Fibroblast of lung (primary cell): ENCODE results near the gene MATN1. TPM values are rescaled to one million over a fixed set of nuclear protein-coding genes. Genes with fewer than 3 reads are reported as not detected.

Experiments used
- DNase-seq, 2 donors: peaks; one replicate each; pipeline versions ENCODE4 v3.0.0 to v3.0.0-alpha.2; 2010; ENCODE audit warnings: low read depth in 2 of 2
- H2AFZ ChIP-seq: 2 replicates; pipeline ENCODE4 v1.5.1; 2012; ENCODE audit warnings: low read length, control low read depth, inconsistent platforms
- H3K27ac ChIP-seq: 2 replicates; pipeline ENCODE4 v1.5.1; 2011; ENCODE audit warnings: low read length, control low read depth; ENCODE audit not compliant: insufficient read depth
- H3K27me3 ChIP-seq: 2 replicates; pipeline ENCODE4 v1.5.1; 2011; ENCODE audit warnings: mild to moderate bottlenecking, low read length; ENCODE audit not compliant: control insufficient read depth, insufficient read depth
- H3K36me3 ChIP-seq: 2 replicates; pipeline ENCODE4 v1.5.1; 2011; ENCODE audit warnings: low read length; ENCODE audit not compliant: control insufficient read depth, insufficient read depth
- H3K4me1 ChIP-seq: 2 replicates; pipeline ENCODE4 v1.5.1; 2011; ENCODE audit warnings: low read length; ENCODE audit not compliant: control insufficient read depth, insufficient read depth; ENCODE audit errors: extremely low read depth
- H3K4me2 ChIP-seq: 2 replicates; pipeline ENCODE4 v1.5.1; 2011; ENCODE audit warnings: low read length, control low read depth; ENCODE audit not compliant: insufficient read depth; ENCODE audit errors: extremely low read depth
- H3K4me3 ChIP-seq, 4 experiments: fragments of 200-600 bp in 1 of 4; sonication (generic) in 1 of 4; replicated peaks in 1 of 4; 2 replicates each; pipeline ENCODE4 v1.5.1; 2011 to 2016; ENCODE audit warnings: low read length in 4 of 4, low read depth in 3 of 4, mild to moderate bottlenecking in 3 of 4, control low read depth in 2 of 4, inconsistent platforms in 1 of 4, mixed read lengths in 1 of 4; ENCODE audit not compliant: insufficient read depth in 1 of 4; ENCODE audit errors: control extremely low read depth in 1 of 4
- H3K79me2 ChIP-seq: 2 replicates; pipeline ENCODE4 v1.5.1; 2012; ENCODE audit warnings: mild to moderate bottlenecking, low read length, inconsistent platforms; ENCODE audit not compliant: control insufficient read depth, insufficient read depth
- H3K9ac ChIP-seq: 2 replicates; pipeline ENCODE4 v1.5.1; 2011; ENCODE audit warnings: mild to moderate bottlenecking, low read length, control low read depth; ENCODE audit not compliant: insufficient read depth
- H3K9me3 ChIP-seq: 2 replicates; pipeline ENCODE4 v1.5.1; 2012; ENCODE audit warnings: low read depth, low read length; ENCODE audit not compliant: control insufficient read depth, insufficient read depth
- H4K20me1 ChIP-seq: 2 replicates; pipeline ENCODE4 v1.5.1; 2011; ENCODE audit warnings: low read length; ENCODE audit not compliant: control insufficient read depth, insufficient read depth; ENCODE audit errors: extremely low read depth
- EZH2 ChIP-seq: IDR thresholded peaks from 2 replicates; pipeline ENCODE4 v1.5.1; 2012; ENCODE audit warnings: low read length, control low read depth, mild to moderate bottlenecking; ENCODE audit errors: missing control alignments
- polyA plus RNA-seq, 2 donors: library from polyadenylated mRNA; depleted of rRNA in 1 of 2; stranded (reverse) in 1 of 2; unstranded in 1 of 2; fragments of >200 nt; gene quantifications; 2 replicates each; pipeline ENCODE4 v1.2.1, GENCODE V29; 2011 to 2012; ENCODE audit warnings: missing spikeins in 1 of 2
- total RNA-seq: library from RNA; depleted of rRNA; stranded (reverse); fragments of >200 nt; gene quantifications from 2 replicates; pipeline ENCODE4 v1.2.1, GENCODE V29; 2014
- TF ChIP-seq, protein P1 (sequence below), 2 donors: IDR thresholded peaks in 1 of 2; conservative IDR thresholded peaks in 1 of 2; 1 replicate in 1 of 2; 2 replicates in 1 of 2; pipeline ENCODE4 v1.5.1; 2011 to 2012; ENCODE audit warnings: low read length in 2 of 2, control low read depth in 1 of 2, inconsistent platforms in 1 of 2, low read depth in 1 of 2, mild to moderate bottlenecking in 1 of 2

MATN1 gene
- total and polyA plus RNA-seq, 2 donors (not counting 1 experiment from before 2014, with no cell fraction given) = not detected

DNA sequence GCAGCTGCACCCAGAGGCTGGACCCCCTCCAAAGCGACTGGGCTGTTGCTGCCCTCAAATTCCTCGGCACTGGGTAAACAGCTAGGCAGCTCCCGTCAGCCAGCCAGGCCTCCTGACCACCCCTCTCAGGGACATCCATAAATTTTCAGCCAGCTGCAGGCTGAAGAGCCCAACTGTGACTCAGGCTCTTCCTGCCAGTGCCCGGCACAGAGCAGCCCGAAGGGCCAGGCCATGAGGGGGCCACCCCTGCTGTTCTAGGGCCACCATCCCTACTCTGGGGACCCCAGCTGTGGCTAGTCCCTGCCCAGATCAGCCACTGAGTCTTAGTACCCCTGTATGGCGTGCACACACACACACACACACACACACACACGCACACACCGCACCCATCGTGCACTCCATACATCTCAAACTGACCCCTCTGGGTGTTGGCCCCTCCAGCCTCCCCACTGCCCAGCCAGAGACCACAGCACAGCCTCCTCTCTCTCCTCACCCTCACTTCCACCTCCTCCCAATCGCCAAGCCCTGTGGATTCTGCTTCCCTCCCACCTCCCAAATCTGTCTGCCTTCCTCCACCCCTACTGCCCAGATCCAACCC, 40.4 kb upstream of the MATN1 start:
- TF ChIP-seq EZH2 = no peak
- TF ChIP-seq, protein P1, sequence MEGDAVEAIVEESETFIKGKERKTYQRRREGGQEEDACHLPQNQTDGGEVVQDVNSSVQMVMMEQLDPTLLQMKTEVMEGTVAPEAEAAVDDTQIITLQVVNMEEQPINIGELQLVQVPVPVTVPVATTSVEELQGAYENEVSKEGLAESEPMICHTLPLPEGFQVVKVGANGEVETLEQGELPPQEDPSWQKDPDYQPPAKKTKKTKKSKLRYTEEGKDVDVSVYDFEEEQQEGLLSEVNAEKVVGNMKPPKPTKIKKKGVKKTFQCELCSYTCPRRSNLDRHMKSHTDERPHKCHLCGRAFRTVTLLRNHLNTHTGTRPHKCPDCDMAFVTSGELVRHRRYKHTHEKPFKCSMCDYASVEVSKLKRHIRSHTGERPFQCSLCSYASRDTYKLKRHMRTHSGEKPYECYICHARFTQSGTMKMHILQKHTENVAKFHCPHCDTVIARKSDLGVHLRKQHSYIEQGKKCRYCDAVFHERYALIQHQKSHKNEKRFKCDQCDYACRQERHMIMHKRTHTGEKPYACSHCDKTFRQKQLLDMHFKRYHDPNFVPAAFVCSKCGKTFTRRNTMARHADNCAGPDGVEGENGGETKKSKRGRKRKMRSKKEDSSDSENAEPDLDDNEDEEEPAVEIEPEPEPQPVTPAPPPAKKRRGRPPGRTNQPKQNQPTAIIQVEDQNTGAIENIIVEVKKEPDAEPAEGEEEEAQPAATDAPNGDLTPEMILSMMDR (conservative IDR thresholded peaks at IDR 0.05 in 1 of 2, IDR thresholded peaks at IDR 0.05 in 1 of 2; ENCODE audit: low read depth in 1 of 2, low read length in 2 of 2) = no peak
- Histone ChIP-seq H3K4me1 (no peaks in the 10 kb centered on the region), H3K27ac (no peak overlapping the region), H3K9ac (no peak overlapping the region), H2AFZ (no peak overlapping the region), H4K20me1 (no peaks in the 10 kb centered on the region), H3K9me3 (no peaks in the 10 kb centered on the region), H3K36me3 (no peaks in the 10 kb centered on the region), H3K4me3 (no peak overlapping the region), H3K27me3 (peaks cover 4% of the 10 kb centered on the region), H3K4me2 (no peak overlapping the region), H3K79me2 (no peaks in the 10 kb centered on the region)
- DNase-seq = peak; percentile 45 to 73

DNA sequence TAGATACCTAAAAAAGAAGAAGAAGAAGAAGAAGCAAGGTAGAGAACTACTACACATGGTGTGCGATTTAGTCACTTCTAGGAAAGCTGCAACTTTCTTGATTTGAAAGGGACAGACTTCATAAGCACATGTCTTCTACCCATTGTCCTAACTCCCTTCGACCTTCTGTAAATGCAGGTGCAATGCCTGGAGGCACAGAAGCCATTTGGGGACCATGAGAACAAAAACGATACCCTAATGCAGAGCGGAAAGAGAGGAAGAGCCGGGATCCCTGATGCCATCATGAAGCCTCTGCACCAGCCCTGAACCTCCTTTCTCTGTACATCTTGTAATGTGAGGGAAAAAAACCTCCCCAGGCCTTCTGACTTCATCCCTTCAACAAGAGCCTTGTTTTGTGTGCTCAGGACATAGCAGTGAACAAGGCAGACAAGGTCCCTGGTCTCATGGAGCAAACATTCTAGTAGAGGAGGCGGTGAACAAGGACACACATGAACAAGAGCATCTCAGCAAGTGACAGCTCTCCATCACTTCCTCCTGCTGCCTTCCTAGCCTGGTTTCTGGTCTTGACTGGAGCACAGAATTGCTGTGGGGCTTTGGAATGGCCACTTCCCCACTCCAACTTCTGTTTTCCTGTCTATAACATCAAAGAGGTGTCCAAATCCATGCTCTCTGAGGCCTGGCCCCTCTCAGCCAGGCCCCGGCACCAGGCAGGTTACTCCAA, 39.7 kb upstream of the MATN1 start:
- no peak for DNase-seq
- Histone ChIP-seq H3K79me2 (no peaks in the 10 kb centered on the region), H3K9ac (no peak overlapping the region), H3K36me3 (no peaks in the 10 kb centered on the region), H3K27me3 (peaks cover 4% of the 10 kb centered on the region), H4K20me1 (no peaks in the 10 kb centered on the region), H3K4me2 (no peak overlapping the region), H3K27ac (no peak overlapping the region), H3K9me3 (no peaks in the 10 kb centered on the region), H3K4me1 (no peaks in the 10 kb centered on the region), H3K4me3 (no peak overlapping the region), H2AFZ (no peak overlapping the region)
- TF ChIP-seq, protein P1 (conservative IDR thresholded peaks at IDR 0.05 in 1 of 2, IDR thresholded peaks at IDR 0.05 in 1 of 2; ENCODE audit: low read depth in 1 of 2, low read length in 2 of 2) = no peak
- no peak for TF ChIP-seq EZH2

GRCh38 chr1:30762152-30762929, 39.0 kb upstream of the MATN1 start:
- Histone ChIP-seq H3K27ac (no peak overlapping the region), H3K4me3 (no peak overlapping the region), H4K20me1 (no peaks in the 10 kb centered on the region), H3K27me3 (peaks cover 4% of the 10 kb centered on the region), H2AFZ (no peak overlapping the region), H3K4me1 (peaks cover 2% of the 10 kb centered on the region), H3K79me2 (no peaks in the 10 kb centered on the region), H3K9me3 (no peaks in the 10 kb centered on the region), H3K36me3 (no peaks in the 10 kb centered on the region), H3K9ac (no peak overlapping the region), H3K4me2 (no peak overlapping the region)
- TF ChIP-seq EZH2 = no peak
- TF ChIP-seq, protein P1 (conservative IDR thresholded peaks at IDR 0.05 in 1 of 2, IDR thresholded peaks at IDR 0.05 in 1 of 2; ENCODE audit: low read depth in 1 of 2, low read length in 2 of 2) = no peak
- DNase-seq = no peak
